ENCODE measurements around the gene RAB30.

DNA sequence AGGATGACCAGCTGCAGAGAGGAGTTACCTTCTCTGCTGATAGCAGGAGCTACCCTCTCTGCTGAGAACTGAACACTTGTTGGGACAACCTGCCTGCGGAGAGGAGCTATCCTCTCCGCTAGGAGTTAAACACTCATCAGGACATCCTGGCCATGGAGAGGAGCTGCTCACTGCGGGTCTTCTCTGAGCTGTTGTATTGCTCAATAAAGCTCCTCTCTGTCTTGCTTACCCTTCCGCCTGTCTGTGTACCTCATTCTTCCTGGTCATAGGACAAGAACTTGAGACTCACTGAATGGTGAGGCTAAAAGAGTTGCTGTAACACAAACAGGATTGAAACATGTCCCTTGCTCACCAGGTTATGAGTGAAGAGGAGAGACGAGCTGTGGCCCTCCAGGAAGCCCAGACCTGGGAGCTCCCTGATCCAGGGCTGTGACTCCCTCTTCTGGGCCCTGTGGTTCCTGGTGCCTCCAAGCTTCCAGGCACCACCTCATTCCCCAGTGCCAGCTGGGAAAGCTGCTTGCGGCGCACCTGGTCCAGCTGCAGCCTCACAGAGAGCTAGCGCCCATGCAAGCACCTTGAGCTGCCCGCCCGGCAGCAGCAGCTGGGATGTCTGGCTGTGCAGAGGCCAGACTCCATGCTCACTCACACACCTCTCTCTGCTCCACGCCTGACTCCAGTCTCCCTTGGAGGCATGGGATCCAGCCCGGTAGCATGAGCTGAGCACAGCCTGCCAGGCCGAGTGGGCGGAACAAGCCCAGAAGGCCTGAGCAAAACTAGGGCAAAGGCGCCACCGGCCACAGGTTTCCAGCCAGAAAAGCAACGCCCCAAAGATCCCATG lies 50.5 kb downstream of the RAB30 start:
- TF ChIP-seq, protein P1, sequence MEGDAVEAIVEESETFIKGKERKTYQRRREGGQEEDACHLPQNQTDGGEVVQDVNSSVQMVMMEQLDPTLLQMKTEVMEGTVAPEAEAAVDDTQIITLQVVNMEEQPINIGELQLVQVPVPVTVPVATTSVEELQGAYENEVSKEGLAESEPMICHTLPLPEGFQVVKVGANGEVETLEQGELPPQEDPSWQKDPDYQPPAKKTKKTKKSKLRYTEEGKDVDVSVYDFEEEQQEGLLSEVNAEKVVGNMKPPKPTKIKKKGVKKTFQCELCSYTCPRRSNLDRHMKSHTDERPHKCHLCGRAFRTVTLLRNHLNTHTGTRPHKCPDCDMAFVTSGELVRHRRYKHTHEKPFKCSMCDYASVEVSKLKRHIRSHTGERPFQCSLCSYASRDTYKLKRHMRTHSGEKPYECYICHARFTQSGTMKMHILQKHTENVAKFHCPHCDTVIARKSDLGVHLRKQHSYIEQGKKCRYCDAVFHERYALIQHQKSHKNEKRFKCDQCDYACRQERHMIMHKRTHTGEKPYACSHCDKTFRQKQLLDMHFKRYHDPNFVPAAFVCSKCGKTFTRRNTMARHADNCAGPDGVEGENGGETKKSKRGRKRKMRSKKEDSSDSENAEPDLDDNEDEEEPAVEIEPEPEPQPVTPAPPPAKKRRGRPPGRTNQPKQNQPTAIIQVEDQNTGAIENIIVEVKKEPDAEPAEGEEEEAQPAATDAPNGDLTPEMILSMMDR (conservative IDR thresholded peaks at IDR 0.05 in 1 of 2, IDR thresholded peaks at IDR 0.05 in 1 of 2; ENCODE audit: extremely low read depth in 1 of 2, insufficient read depth in 1 of 2, low read depth in 1 of 2, low read length in 2 of 2): no peak
- no peak for TF ChIP-seq EZH2 (IDR thresholded peaks at IDR 0.05; ENCODE audit: borderline replicate concordance, low read length)

All from mammary epithelial cell (primary cell).